Endodermal cell (in vitro differentiated cells): ENCODE results near the gene F11R. TPM values are rescaled to one million over a fixed set of nuclear protein-coding genes. Genes with fewer than 3 reads are reported as not detected.
A peak's percentile ranks its signal among the peaks of the same experiment; 100 is the strongest.

Experiments used
- DNase-seq: peaks from one replicate; pipeline ENCODE4 v3.0.0-alpha.2; 2017
- H3K27ac ChIP-seq: 2 replicates; pipeline ENCODE4 v1.5.1; 2013; ENCODE audit warnings: mild to moderate bottlenecking, low read depth, low read length, moderate library complexity
- H3K27me3 ChIP-seq: 2 replicates; pipeline ENCODE4 v1.6.1; 2013; ENCODE audit warnings: mild to moderate bottlenecking, low read length, moderate library complexity; ENCODE audit not compliant: insufficient read depth, control insufficient read depth, poor library complexity, severe bottlenecking
- H3K36me3 ChIP-seq: 2 replicates; pipeline ENCODE4 v1.7.0; 2013; ENCODE audit warnings: mild to moderate bottlenecking, low read length, moderate library complexity; ENCODE audit not compliant: control insufficient read depth, insufficient read depth
- H3K4me1 ChIP-seq: one replicate; pipeline ENCODE4 v1.7.0; 2013; ENCODE audit warnings: low read length; ENCODE audit not compliant: control insufficient read depth, insufficient read depth
- H3K4me3 ChIP-seq: 2 replicates; pipeline ENCODE4 v1.5.1; 2013; ENCODE audit warnings: mild to moderate bottlenecking, low read length, moderate library complexity
- H3K9ac ChIP-seq: 2 replicates; pipeline ENCODE4 v1.6.1; 2013; ENCODE audit warnings: mild to moderate bottlenecking, low read length, moderate library complexity; ENCODE audit not compliant: poor library complexity, severe bottlenecking; ENCODE audit errors: extremely low read depth
- H3K9me3 ChIP-seq: 2 replicates; pipeline ENCODE4 v1.6.1; 2013; ENCODE audit warnings: mild to moderate bottlenecking, low read length, moderate library complexity; ENCODE audit not compliant: control insufficient read depth
- H3K27ac Mint-ChIP-seq: 2 replicates; pipeline ENCODE4 v1.8.0; 2020; ENCODE audit warnings: mixed read lengths
- H3K27me3 Mint-ChIP-seq: 2 replicates; pipeline ENCODE4 v1.8.0; 2021; ENCODE audit warnings: mild to moderate bottlenecking, mixed read lengths; ENCODE audit not compliant: insufficient read depth
- H3K36me3 Mint-ChIP-seq: 2 replicates; pipeline ENCODE4 v1.8.0; 2020; ENCODE audit warnings: low read depth, mixed read lengths
- H3K4me1 Mint-ChIP-seq: 2 replicates; pipeline ENCODE4 v1.8.0; 2020; ENCODE audit warnings: mixed read lengths
- H3K4me3 Mint-ChIP-seq: 2 replicates; pipeline ENCODE4 v1.8.0; 2020; ENCODE audit warnings: mild to moderate bottlenecking, moderate library complexity, mixed read lengths
- H3K9me3 Mint-ChIP-seq: 2 replicates; pipeline ENCODE4 v1.8.0; 2020; ENCODE audit warnings: mild to moderate bottlenecking, mixed read lengths
- CTCF ChIP-seq: fragments of 200-600 bp; sonication (generic); conservative IDR thresholded peaks from 2 replicates; pipeline ENCODE4 v1.5.0; 2021; ENCODE audit warnings: antibody characterized with exemption, mild to moderate bottlenecking
- WGBS, 2 experiments: methylation state at CpG; one replicate each; pipeline versions ENCODE4 v1.1.5 to v1.1.7; 2013; ENCODE audit warnings: missing lambda C conversion rate in 2 of 2, mixed read lengths in 1 of 2; ENCODE audit not compliant: insufficient coverage in 1 of 2, insufficient read length in 1 of 2; 5-methylcytosine and 5-hydroxymethylcytosine counted together
- total RNA-seq, 2 donors: library from RNA; stranded (reverse); fragmentation: NEBNext Ultra II Directional in 1 of 2; extraction: Animal tissue kit (Norgen Biotek cat#: 25700) in 1 of 2; gene quantifications; 2 replicates in 1 of 2; 3 replicates in 1 of 2; pipeline ENCODE4 v1.2.1, GENCODE V29; 2021

F11R gene
- total RNA-seq, 2 donors from 2014 or later: 190 to 226 TPM

GRCh38 chr1:160953030-160953429 lies 67.9 kb downstream of the F11R start:
- H3K27ac Mint-ChIP-seq: no peak overlapping the region
- Histone ChIP-seq H3K27me3 (no peaks in the 10 kb centered on the region), H3K9ac (no peak overlapping the region), H3K4me1 (peaks cover 1% of the 10 kb centered on the region), H3K9me3 (no peaks in the 10 kb centered on the region), H3K36me3 (no peaks in the 10 kb centered on the region), H3K4me3 (no peak overlapping the region), H3K27ac (no peak overlapping the region)
- DNase-seq: no peak
- WGBS, 2 experiments: 90 to 94% methylated on average over 3 of the region's 3 CpGs
- H3K4me1 Mint-ChIP-seq: peaks cover 41% of the 10 kb centered on the region
- H3K27me3 Mint-ChIP-seq: no peaks in the 10 kb centered on the region
- H3K36me3 Mint-ChIP-seq: peaks cover 6% of the 10 kb centered on the region
- H3K4me3 Mint-ChIP-seq: no peak overlapping the region
- no peaks in the 10 kb centered on the region for H3K9me3 Mint-ChIP-seq
- TF ChIP-seq CTCF: no peak

GRCh38 chr1:160952129-160952510 lies 68.8 kb downstream of the F11R start:
- H3K9ac ChIP-seq: no peak overlapping the region
- H3K4me1 Mint-ChIP-seq: peaks cover 47% of the 10 kb centered on the region
- 92% methylated on average over 2 of the region's 2 CpGs for WGBS, 2 experiments
- no peaks in the 10 kb centered on the region for H3K9me3 ChIP-seq
- no peaks in the 10 kb centered on the region for H3K9me3 Mint-ChIP-seq
- H3K27ac ChIP-seq: no peak overlapping the region
- TF ChIP-seq CTCF: no peak
- no peaks in the 10 kb centered on the region for H3K27me3 Mint-ChIP-seq
- no peak for DNase-seq
- H3K27ac Mint-ChIP-seq: no peak overlapping the region
- H3K4me3 Mint-ChIP-seq: no peak overlapping the region
- peaks cover 13% of the 10 kb centered on the region for H3K36me3 Mint-ChIP-seq
- no peaks in the 10 kb centered on the region for H3K27me3 ChIP-seq
- peaks cover 5% of the 10 kb centered on the region for H3K4me1 ChIP-seq
- H3K4me3 ChIP-seq: no peak overlapping the region
- no peaks in the 10 kb centered on the region for H3K36me3 ChIP-seq

- Mint-ChIP-seq H3K36me3 (peaks cover 18% of the 10 kb centered on the region), H3K4me1 (peaks cover 52% of the 10 kb centered on the region), H3K9me3 (no peaks in the 10 kb centered on the region), H3K4me3 (peak overlapping the region; percentile 62), H3K27me3 (no peaks in the 10 kb centered on the region), H3K27ac (peak overlapping the region; percentile 86)
- H3K4me3 ChIP-seq: peak overlapping the region; percentile 75
- peak; percentile 91 for DNase-seq
- H3K36me3 ChIP-seq: no peaks in the 10 kb centered on the region
- peaks cover 5% of the 10 kb centered on the region for H3K4me1 ChIP-seq
- TF ChIP-seq CTCF: peak; percentile 93
- H3K27ac ChIP-seq: no peak overlapping the region
- no peak overlapping the region for H3K9ac ChIP-seq
- H3K27me3 ChIP-seq: no peaks in the 10 kb centered on the region
- H3K9me3 ChIP-seq: no peaks in the 10 kb centered on the region
- WGBS, 2 experiments: 58 to 63% methylated on average over 5 to 8 of the region's 8 CpGs
These were observed 69.4 kb downstream of the F11R start for GRCh38 chr1:160951443-160952128.
